GM21717 (cell line): ENCODE measurements around the gene ELP1.
"Not testable (repeated sequence)": the region's sequence is repeated elsewhere in the genome, so short reads cannot be mapped to it uniquely, and the experiment has no call there.

Experiments used
- ATAC-seq: cut with Tn5 transposase; IDR thresholded peaks from one replicate; pipeline ENCODE4 v1.9.1; 2021; ENCODE audit warnings: mild to moderate bottlenecking, moderate library complexity; ENCODE audit not compliant: unreplicated experiment

The ELP1 gene

DNA sequence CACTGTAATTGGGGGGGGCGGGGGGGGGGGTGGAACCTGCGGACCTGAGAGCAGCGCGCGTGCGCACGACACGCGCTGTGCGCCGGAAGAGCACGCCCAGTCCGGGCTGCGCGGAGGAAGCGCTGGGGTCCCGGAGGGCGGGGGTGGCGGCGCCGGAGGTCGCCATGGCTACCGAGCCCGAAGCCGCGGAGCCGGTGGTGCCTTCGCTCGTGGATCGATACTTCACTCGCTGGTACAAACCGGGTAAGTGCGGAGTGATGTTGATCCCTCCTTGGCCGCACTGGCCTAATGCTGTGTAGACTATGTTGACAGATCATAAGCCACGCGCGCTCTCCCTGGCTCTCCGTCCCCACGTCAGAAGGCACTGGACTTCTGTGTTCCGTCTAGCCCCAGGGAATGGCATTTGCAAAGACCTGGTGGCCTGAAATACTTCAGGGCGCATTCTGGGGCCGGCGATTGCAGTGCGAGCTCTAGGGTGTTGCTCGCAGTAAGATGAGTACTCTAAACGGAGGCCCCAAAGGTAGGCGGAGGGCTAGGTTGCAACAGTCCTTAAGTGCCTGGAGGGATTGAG lies 484 bp upstream of the ELP1 start, which contains the start of gene ABITRAM:
ABITRAM (plus strand) TSS at position 78 of the 571 bp plus-strand sequence; CDS start at position 165, 87 bp downstream.
- peak; percentile 82 for ATAC-seq

DNA sequence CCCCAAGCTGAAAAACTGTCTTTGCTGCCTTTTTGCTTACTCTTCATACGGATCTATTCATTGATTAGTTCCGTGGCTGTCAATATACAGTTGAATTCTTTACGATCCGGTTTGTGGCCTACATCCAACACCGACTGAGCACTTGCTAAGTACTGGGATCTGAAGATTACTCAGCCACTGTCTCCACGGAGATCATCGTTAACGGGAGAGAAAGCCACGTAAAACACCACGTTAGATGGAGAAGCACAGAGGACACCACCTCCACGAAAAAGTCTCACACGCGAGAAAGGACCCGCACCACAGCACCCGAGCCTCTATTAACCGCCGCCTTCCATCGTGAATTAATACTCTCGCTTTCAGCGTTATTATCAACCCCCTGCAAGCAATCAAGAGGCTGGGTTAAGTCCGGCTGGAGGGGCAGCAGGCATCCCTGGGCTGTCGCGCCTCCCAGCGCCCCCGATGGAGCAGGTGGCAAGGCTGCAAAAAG lies 650 bp downstream of the ELP1 start:
- ATAC-seq = no peak

DNA sequence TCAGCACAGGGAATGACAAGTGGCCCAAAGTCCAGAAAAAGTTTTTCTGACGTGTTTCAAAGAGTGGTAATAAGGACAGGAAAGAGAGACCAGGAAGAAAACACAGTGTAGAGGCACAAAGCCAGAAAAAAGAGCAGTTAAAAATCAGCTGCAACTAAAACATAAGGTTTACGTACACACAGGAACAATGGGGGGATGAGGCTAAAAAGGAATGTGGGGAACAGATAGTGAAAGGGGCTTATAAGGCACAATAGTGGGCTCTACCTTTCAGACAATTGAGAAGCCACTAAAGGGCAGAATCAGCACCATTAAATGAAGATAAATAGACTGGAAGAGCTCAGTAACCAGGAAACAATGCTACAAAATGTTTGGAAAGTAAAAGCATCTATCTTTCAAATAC lies 5.5 kb downstream of the ELP1 start:
- no peak for ATAC-seq

DNA sequence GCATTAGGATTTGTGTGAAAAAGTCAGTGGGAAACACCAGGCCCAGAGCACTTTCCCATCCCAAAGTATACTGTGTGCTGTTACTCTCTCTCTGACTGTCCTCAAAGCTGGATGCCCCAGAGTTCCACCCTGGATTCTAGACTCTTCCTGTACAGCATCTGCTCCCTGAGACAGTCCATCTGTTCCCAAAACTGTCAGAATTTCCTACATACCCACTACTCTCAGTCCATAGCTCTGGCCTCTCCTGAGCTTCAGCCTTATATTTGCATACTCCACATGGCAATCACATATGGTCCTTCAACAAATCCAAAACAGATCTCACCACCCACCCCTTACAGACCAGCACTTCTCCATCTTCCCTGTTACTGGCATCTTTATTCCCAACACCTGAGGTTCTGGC lies 9.5 kb downstream of the ELP1 start:
- ATAC-seq = no peak

DNA sequence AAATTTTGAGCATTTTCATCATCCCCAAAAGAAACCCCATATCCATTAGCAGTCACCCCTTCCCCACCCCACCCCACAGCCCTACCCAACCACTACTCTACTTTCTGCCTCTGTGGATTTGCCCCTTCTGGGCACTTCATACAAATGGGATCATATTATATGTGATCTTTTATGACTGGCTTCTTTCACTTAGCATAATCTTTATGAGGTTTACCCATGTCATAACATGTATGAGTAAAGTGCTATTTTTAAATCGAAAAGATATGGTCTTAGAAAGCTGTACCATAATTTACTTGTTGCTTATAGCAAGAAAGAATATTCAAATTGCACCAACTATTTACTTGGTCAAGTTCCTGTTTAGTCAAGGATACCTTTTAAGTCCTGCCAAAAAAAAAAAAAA lies 12.7 kb downstream of the ELP1 start:
- no peak for ATAC-seq

DNA sequence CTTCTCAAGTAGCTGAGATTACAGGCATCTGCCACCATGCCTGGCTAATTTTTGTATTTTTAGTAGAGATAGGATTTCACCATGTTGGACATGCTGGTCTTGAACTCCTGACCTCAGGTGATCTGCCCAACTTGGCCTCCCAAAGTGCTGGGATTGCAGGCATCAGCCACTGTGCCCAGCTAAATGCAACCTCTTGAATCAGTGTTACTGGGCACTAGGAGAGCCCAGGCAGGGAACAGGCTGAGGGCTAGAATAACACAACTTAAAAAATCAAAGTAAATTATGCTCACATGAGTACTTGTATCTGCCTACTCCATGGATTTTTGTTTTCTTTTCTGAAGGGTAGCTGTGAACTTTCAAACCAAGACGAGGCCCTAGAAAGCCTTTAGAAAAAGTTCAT lies 13.5 kb downstream of the ELP1 start:
- ATAC-seq = not testable (repeated sequence)

DNA sequence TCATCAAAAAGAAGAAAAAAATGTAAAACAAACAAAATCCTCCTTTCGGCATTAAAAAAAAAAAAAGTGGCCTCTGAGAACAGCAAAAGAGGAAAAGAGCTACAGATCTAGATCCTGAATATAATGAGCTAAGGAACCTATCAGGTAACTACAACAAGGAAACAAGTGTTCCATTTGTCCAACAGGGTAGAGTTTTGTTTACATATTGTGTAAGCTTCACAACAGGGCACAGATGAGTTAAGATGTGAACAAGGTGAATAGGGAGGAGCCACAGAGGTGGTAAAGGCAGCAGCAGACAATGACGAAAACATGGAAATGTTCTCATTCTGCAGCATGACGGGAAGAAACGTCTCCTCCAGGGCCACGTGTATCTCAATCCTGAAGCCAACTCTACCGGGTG lies 14.4 kb downstream of the ELP1 start:
- no peak for ATAC-seq

DNA sequence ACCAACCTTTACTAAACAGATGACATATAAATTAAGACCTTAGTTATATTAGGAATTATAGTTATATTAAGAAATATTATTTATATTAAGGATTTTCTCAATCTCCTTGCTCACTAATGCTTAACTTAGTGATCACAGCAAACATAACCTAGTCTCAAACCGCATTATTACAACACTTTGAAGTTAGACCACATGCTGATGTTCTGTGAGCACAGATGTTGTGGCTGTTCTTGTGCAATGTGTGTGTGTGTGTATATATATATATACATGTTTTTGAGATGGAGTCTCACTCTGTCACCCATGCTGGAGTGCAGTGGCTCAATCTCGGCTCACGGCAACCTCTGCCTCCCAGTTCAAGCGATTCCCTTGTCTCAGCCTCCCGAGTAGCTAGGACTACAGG lies 20.5 kb downstream of the ELP1 start:
- ATAC-seq = no peak

DNA sequence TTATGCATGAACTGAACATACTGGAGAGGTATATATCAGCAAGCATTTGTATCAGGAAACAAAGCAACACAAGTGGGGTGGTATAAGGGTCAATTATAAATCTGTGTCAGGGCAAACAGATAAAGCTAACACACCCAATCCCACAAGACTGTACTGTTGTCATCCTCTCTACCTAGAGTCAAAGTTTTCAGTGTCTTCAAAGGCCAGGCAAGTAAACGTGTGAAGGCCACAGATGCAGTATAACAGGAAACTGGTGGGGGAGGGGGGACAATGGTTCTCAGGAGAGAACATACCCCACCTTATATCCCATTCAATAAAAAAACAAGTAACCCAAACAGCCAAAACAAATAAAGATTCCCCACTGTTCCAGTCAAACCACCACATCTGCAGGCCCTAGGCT lies 22.1 kb downstream of the ELP1 start:
- ATAC-seq = no peak

DNA sequence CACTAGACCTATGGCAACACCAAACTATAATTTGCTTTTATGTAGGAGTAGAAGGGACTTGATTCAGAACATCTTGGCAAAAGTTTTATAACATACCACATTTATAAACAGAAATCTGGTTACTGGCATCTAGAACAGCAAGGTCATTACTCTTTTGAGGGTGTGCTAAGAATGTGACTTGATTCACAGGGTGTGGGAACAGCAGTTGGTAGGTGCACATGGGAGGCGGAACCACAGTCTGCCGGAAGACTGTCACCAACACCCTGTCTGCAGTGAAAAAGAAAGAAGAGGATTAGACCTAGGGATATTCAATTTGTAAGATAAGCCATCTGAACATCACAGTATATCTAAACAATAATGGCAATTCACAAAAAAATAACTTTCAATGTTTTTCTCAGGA lies 23.0 kb downstream of the ELP1 start:
- ATAC-seq = no peak

DNA sequence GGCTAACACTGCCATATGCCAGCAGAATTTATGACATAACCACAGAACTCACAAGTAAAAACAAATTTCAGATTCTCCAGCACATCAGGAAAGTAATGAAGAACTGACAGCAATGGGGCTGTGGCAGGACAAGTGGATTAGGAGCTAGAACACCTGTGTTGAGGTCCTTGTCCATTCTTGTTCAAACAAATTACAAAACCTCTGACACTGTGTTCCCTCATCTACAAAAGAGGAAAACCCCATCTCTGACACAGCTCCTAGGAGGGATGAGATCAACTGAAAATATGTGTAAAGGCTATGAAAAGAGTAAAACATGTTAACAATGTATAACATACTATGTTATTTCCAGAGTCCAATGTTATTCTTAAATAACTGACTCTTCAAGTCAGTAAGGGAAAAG lies 23.5 kb downstream of the ELP1 start:
- no peak for ATAC-seq

DNA sequence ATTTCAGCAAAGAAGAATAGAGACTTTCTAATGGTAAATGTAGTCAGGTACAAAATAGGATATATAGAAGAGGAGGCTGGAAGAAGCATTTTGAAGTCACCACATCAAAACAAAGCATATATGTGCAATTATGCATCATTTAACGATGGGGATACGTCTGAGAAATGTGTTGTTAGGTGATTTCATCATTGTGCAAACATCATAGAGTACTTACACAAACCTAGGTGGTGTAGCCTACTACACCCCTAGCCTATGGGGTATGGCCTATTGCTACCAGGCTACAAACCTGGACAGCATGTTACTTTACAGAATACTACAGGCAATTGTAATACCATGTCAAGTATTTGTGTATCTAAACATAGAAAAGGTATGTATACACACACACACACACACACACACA lies 28.4 kb downstream of the ELP1 start:
- ATAC-seq = no peak

DNA sequence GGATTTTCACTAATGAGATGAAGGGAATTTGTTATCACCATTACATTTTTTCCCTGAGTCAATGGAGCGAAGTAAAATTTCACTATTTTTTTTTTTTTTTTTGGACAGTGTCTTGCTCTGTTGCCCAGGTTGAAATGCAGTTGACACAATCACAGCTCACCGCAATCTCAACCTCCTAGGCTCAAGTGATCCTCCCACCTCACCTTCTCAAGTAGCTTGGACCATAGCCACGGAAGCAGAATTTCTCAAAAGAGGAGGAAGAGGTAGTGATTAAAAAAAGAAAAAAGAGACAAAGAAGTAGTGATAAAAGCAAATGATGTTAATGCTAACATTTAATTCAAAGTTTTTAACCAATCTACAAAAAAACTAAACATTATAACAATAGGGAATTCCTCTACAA lies 29.8 kb downstream of the ELP1 start:
- ATAC-seq = no peak

DNA sequence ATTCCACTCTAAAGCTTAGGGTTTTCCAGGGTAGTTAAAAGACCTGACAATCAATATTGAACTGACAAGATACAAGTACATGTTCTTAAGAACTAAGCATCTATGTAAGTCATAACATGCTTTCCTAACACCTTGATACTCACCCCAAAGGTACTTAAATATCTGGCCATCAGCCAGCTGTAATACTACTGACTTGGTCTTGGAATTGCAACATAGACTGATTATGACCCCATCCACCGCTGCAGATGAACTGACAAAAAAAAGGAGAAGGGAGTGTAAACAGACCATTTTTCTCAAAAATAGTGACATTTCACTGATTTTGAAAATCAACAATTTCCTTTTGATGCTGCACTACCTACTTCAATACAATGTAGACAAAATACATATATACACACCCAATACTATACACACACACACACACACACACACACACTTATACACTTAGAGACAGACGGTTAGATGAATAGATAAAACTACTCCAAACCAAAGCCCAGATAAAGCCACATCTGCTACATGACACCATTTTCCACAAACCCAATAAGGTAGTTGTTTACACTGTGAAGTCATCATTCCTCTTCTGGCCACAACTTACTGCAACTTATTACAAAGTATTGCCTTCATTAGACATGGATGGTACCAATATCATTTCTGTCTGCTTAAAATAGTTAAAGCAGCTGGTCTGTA lies 30.4 kb downstream of the ELP1 start:
- ATAC-seq = no peak

DNA sequence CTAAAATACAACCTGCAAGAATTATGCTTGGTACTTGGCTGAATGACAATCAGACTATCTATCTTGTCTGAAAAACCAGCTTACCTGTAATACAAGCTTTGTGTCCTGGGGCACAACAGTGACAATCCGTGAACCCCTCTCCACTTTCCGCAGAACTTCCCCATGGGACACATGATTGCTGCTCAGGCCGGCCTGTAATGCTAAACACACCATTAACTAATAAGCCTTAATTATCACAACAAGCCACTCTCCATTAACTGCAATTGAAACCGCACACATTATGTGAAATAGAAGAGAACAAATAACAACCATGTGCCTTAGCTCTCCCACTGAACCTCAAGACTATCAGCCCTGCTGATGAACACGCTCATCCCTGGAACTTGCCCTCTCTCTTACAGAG lies 33.7 kb downstream of the ELP1 start:
- no peak for ATAC-seq

DNA sequence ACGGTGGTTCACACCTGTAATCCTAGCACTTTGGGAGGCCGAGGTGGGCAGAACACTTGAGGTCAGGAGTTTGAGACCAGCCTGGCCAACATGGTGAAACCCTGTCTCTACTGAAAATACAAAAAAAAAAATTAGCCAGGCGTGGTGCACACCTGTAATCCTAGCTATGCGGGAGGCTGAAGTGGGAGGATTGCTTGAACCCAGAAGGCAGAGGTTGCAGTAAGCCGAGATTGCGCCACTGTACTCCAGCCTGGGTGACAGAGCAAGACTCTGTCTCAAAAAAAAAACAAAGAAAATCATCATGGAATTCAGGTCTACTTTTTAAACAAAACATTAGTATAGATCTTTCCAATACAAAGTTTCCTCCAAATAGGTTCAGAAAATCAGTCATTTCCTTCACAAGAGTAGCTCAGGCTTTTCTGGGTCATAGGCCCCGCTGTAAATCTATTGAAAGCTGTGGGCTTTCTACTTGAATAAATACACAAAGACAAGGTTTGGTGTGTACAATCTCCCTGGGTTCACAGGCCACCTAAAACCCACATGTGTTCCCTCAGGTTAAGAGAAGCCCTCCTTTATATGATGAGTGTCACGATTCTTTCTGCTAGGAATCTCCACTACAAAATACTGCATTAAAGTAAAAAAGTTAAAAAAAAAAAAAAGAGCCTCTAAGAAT lies 34.8 kb downstream of the ELP1 start:
- ATAC-seq = not testable (repeated sequence)

DNA sequence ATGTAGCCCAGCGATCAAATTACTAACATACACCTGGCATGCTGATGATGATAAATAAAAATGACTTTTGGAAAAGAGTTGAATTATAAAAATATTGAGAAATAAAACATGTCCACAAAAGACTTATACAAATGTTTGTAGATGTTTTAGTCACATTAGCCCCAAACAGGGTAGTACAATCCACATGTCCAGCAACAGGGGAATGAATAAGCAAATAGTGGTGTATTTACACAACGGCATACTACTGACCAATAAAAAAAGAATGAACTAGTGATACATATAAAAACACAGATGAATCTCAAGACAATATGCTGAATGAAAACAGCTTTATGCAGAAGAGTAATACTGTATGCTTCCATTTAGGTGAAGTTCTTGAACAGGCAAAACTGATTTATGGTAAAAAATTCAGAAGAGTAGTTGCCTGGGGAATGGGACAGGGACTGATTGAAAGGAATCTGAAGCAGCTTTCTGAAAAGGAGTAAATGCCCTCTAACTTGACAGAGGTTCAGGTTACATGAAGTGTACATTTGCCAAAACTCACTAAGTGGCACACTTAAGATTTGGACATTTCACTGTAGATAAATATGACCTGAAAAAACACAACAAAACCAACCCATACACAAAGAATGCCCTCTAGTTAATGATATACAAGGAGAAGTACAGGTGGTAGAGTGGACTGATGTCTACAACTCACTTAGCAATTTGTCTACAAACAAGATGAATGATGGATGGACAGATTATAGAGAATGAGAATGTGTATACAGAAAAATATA lies 36.4 kb downstream of the ELP1 start:
- ATAC-seq = no peak

DNA sequence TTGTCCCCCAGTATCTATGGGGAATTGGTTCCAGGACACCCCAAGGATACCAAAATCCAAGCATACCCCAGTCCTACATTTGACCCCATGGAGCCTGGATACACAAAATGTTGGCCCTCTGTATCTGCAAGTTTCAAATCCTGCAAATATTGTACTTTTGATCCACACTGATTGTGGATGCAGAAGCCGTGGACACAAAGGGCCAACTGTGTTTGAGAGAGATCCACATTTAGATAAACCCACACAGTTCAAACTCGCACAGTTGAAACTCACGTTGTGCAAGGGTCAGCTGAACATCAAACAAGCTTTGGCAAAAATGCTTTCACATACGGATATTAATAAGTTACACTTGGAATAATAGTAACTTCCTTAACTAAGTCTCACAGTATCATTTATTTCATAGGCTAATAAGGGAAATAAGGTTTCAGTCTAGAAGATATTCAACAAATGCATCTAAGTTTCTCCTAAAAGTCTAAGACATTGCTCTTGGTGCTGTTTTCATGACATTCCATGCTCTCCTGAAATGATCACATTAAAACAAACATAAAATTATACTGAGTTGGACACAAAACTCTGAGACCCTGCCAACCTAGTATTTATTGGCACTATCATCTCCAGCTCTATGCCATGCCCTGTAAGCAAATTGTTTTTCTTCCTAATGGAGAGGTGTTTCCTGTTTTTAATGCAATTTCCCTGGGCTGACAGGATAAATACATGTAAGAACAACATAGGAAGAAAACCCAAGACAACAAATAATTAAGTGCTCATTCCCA lies 39.5 kb downstream of the ELP1 start:
- no peak for ATAC-seq

DNA sequence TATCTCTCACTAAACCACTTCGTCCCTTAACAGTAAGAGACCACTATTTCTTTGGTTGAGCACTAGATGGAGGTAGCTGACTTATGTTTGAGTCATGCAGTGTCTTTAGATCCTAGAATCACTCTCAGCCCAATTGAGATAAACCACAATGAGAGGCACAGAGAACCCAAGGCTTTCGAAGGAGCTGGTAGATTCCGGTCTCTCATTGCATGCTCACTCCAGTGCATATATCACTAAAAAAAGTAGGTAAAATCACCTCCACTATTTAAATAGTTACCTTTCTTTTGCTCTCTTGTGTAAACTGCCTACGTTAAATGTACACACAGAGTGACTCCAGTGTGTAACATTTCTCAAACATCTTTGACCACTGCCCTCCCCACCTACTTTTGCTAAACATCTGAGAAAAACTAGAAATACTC lies 44.3 kb downstream of the ELP1 start:
- ATAC-seq = no peak

DNA sequence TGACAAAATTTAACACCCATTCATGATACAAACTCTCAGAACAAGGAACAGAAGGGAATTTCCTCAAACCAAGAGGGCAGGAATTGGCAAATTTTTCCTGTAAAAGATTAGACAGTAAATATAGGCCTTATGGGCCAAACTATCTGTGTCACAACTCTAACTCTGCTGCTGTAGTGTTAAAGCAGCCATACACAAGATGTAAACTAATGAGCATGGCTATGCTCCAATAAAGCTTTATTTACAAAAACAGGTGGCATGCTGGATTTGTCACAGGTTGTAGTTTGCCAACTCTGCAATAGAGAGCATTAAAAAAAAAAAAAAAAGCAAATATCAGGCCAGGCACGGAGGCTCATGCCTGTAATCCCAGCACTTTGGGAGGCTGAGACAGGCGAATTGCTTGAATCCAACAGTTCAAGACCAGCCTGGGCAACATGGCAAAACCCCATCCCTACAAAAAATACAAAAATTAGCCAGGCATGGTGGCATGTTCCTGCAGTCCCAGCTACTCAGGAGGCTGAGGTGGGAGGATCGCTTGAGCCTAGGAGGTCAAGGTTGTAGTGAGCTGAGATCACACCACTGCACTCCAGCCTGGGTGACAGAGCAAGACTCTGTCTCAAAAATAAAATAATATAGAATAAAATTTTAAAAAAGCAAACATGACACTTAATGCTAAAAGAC lies 47.2 kb downstream of the ELP1 start:
- not testable (repeated sequence) for ATAC-seq
